Mesendoderm (in vitro differentiated cells): ENCODE measurements around the gene TAS2R4.
"Not testable (repeated sequence)": the region's sequence is repeated elsewhere in the genome, so short reads cannot be mapped to it uniquely, and the experiment has no call there.

ENCODE experiments used
- DNase-seq: peaks from one replicate; pipeline ENCODE4 v3.0.0; 2013
- H2AK5ac ChIP-seq: 2 replicates; pipeline ENCODE4 v1.6.1; 2013; ENCODE audit warnings: low read length, inconsistent platforms
- H2BK120ac ChIP-seq: 2 replicates; pipeline ENCODE4 v1.6.1; 2013; ENCODE audit warnings: low read depth, mild to moderate bottlenecking, low read length, moderate library complexity, mixed read lengths
- H2BK15ac ChIP-seq: replicated peaks from 2 replicates; pipeline ENCODE4 v1.6.1; 2013; ENCODE audit warnings: low read depth, mild to moderate bottlenecking, moderate library complexity
- H2BK5ac ChIP-seq: 2 replicates; pipeline ENCODE4 v1.6.1; 2013; ENCODE audit warnings: low read length, inconsistent platforms
- H3K18ac ChIP-seq: 2 replicates; pipeline ENCODE4 v1.6.1; 2013; ENCODE audit warnings: mild to moderate bottlenecking, low read length, mixed read lengths
- H3K23ac ChIP-seq: one replicate; pipeline ENCODE4 v1.6.1; 2013; ENCODE audit warnings: low read length
- H3K27ac ChIP-seq: 2 replicates; pipeline ENCODE4 v1.5.1; 2013; ENCODE audit warnings: low read depth, mild to moderate bottlenecking, inconsistent platforms, low read length, moderate library complexity
- H3K27me3 ChIP-seq: 2 replicates; pipeline ENCODE4 v1.6.1; 2013; ENCODE audit warnings: low read length, control low read depth, mild to moderate bottlenecking, inconsistent platforms; ENCODE audit not compliant: insufficient read depth, poor library complexity
- H3K36me3 ChIP-seq: 2 replicates; pipeline ENCODE4 v1.6.1; 2013; ENCODE audit warnings: low read length, inconsistent platforms; ENCODE audit not compliant: control insufficient read depth, insufficient read depth
- H3K4ac ChIP-seq: one replicate; pipeline ENCODE4 v1.6.1; 2013; ENCODE audit warnings: low read depth, mild to moderate bottlenecking, low read length, moderate library complexity
- H3K4me1 ChIP-seq: 2 replicates; pipeline ENCODE4 v1.6.1; 2013; ENCODE audit warnings: low read depth, low read length, inconsistent platforms; ENCODE audit not compliant: control insufficient read depth
- H3K4me2 ChIP-seq: 2 replicates; pipeline ENCODE4 v1.6.1; 2013; ENCODE audit warnings: low read length
- H3K4me3 ChIP-seq: 2 replicates; pipeline ENCODE4 v1.5.1; 2013; ENCODE audit warnings: mild to moderate bottlenecking, low read length
- H3K56ac ChIP-seq: one replicate; pipeline ENCODE4 v1.6.1; 2013; ENCODE audit warnings: low read length
- H3K79me1 ChIP-seq: 2 replicates; pipeline ENCODE4 v1.6.1; 2013; ENCODE audit warnings: low read length, inconsistent platforms
- H3K79me2 ChIP-seq: 2 replicates; pipeline ENCODE4 v1.6.1; 2013; ENCODE audit warnings: mild to moderate bottlenecking, low read length; ENCODE audit not compliant: control insufficient read depth, insufficient read depth
- H3K9ac ChIP-seq: 2 replicates; pipeline ENCODE4 v1.6.1; 2013; ENCODE audit warnings: low read length, inconsistent platforms
- H4K5ac ChIP-seq: one replicate; pipeline ENCODE4 v1.6.1; 2013; ENCODE audit warnings: low read length
- H4K8ac ChIP-seq: one replicate; pipeline ENCODE4 v1.6.1; 2013; ENCODE audit warnings: low read depth, mild to moderate bottlenecking, control low read depth, low read length, moderate library complexity
- WGBS: extraction: QIAGEN DNeasy Blood & Tissue Kit; methylation state at CpG from one replicate; pipeline ENCODE4 v1.1.7; 2013; ENCODE audit warnings: low lambda C conversion rate, missing lambda C conversion rate; ENCODE audit not compliant: insufficient coverage; ENCODE audit errors: extremely low coverage; 5-methylcytosine and 5-hydroxymethylcytosine counted together

Gene TAS2R4

DNA sequence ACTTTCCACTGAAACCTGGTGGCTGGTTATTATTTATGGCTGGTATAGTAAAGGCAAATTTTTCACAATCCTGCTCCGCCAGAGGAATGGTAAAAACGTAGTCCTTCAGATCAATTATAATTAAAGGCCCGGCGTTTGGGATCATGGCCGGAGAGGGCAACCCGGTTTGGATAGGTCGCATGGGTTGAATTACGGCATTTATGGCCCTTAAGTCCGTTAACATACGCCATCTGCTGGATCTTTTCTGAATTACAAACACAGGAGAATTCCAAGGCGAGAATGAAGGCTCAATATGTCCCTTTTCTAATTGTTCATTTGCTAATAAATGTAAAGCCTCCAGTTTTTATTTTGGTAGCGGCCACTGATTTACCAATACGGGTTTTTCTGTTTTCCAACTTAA is 23.8 kb upstream of the TAS2R4 start:
- H2BK5ac ChIP-seq, result no peak overlapping the region
- no peak overlapping the region for H3K9ac ChIP-seq
- peaks cover 2% of the 10 kb centered on the region for H3K79me1 ChIP-seq
- no peak overlapping the region for H4K8ac ChIP-seq
- no CpG with 5 or more reads among the region's 13 CpGs for WGBS
- no peak overlapping the region for H2AK5ac ChIP-seq
- no peak overlapping the region for H2BK15ac ChIP-seq
- H3K36me3 ChIP-seq, result peaks cover 11% of the 10 kb centered on the region
- DNase-seq, result peak; percentile 49
- H3K56ac ChIP-seq, result no peak overlapping the region
- no peak overlapping the region for H3K18ac ChIP-seq
- no peaks in the 10 kb centered on the region for H3K4me1 ChIP-seq
- H3K4me2 ChIP-seq, result no peak overlapping the region
- no peak overlapping the region for H2BK120ac ChIP-seq
- no peak overlapping the region for H3K4ac ChIP-seq
- no peak overlapping the region for H3K4me3 ChIP-seq
- no peaks in the 10 kb centered on the region for H3K27me3 ChIP-seq
- no peaks in the 10 kb centered on the region for H3K79me2 ChIP-seq
- H4K5ac ChIP-seq, result no peak overlapping the region
- H3K23ac ChIP-seq, result no peak overlapping the region
- no peak overlapping the region for H3K27ac ChIP-seq

DNA sequence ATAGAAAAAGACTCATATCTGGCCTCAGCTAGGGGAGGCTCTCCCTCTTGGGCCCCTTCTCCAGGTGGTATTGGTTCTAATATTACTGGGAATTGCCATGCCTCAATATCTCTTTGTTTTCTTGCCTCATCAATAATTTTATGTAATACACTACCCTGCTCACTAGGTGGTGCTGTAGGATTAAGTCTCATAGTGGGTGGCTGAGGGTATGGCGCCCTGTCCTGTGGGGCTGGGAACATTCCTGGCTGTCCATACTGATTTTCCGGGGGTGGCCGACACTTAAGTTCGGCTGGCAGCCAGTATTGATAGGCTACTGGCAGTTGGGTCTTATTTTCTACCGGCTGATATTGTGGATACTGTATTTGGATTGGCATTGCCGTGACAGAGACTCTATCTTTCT is 21.5 kb upstream of the TAS2R4 start:
- no peaks in the 10 kb centered on the region for H3K4me1 ChIP-seq
- no peaks in the 10 kb centered on the region for H3K79me2 ChIP-seq
- H3K4me3 ChIP-seq, result no peak overlapping the region
- no peak overlapping the region for H3K23ac ChIP-seq
- no peak overlapping the region for H4K5ac ChIP-seq
- no peak overlapping the region for H2BK120ac ChIP-seq
- no peak overlapping the region for H2BK5ac ChIP-seq
- H3K4ac ChIP-seq, result no peak overlapping the region
- H4K8ac ChIP-seq, result no peak overlapping the region
- H3K56ac ChIP-seq, result no peak overlapping the region
- peaks cover 2% of the 10 kb centered on the region for H3K79me1 ChIP-seq
- DNase-seq, result peak; percentile 70
- no CpG with 5 or more reads among the region's 6 CpGs for WGBS
- H3K36me3 ChIP-seq, result peaks cover 7% of the 10 kb centered on the region
- H3K4me2 ChIP-seq, result no peak overlapping the region
- H3K27ac ChIP-seq, result no peak overlapping the region
- no peak overlapping the region for H3K18ac ChIP-seq
- no peaks in the 10 kb centered on the region for H3K27me3 ChIP-seq
- H3K9ac ChIP-seq, result no peak overlapping the region
- no peak overlapping the region for H2BK15ac ChIP-seq
- H2AK5ac ChIP-seq, result no peak overlapping the region

DNA sequence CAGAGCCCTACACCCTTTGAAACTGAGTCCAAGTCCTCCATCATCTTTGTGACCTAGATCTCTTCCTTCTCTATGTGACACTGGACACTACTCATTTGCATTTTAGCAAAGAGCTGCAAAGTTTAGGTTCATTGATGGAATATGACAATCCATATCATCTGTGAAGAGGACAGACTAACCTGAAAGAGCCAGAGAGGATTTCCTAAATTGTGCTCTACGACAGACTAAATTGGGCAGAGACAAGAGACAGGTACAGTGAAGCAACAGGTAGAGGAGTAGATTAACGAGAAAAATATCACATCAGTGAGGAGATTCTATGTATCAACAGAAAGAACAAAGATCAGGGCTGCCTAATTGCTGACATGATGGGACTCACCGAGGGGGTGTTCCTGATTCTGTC is 12.7 kb upstream of the TAS2R4 start, which contains the start of gene TAS2R3:
TAS2R3 (plus strand) TSS at position 301 of the 400 bp plus-strand sequence; CDS start at position 363, 62 bp downstream.
- Histone ChIP-seq H2BK120ac (no peak within 1 kb of the TSS), H3K4me2 (no peak within 1 kb of the TSS), H2BK5ac (no peak within 1 kb of the TSS), H2AK5ac (no peak within 1 kb of the TSS), H3K18ac (no peak within 1 kb of the TSS), H3K23ac (no peak within 1 kb of the TSS), H3K27ac (no peak within 1 kb of the TSS), H3K4ac (no peak within 1 kb of the TSS), H2BK15ac (no peak within 1 kb of the TSS), H3K36me3 (no peaks in the 10 kb centered on the region), H3K27me3 (no peaks in the 10 kb centered on the region), H3K79me1 (no peaks in the 10 kb centered on the region), H3K79me2 (no peaks in the 10 kb centered on the region), H3K4me3 (no peak within 1 kb of the TSS), H3K9ac (no peak within 1 kb of the TSS), H4K5ac (no peak within 1 kb of the TSS), H4K8ac (no peak within 1 kb of the TSS), H3K4me1 (no peaks in the 10 kb centered on the region), H3K56ac (no peak within 1 kb of the TSS)
- WGBS, result no CpG with 5 or more reads among the region's 3 CpGs
- DNase-seq, result no peak

DNA sequence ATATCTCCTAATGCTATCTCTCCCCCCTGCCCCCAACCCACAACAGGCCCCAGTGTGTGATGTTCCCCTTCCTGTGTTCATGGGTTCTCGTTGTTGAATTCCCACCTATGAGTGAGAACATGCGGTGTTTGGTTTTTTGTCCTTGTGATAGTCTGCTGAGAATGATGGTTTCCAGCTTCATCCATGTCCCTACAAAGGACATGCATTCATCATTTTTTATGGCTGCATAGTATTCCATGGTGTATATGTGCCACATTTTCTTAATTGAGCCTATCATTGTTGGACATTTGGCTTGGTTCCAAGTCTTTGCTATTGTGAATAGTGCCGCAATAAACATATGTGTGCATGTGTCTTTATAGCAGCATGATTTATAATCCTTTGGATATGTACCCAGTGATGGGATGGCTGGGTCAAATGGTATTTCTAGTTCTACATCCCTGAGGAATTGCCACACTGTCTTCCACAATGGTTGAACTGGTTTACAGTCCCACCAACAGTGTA is 6.3 kb upstream of the TAS2R4 start:
- H3K27me3 ChIP-seq, H4K8ac ChIP-seq, H3K27ac ChIP-seq, H4K5ac ChIP-seq, H3K4me2 ChIP-seq, H3K79me1 ChIP-seq, H3K4me1 ChIP-seq, H3K79me2 ChIP-seq, H3K56ac ChIP-seq, H3K9ac ChIP-seq, H3K18ac ChIP-seq, H3K23ac ChIP-seq, H3K4me3 ChIP-seq, H2AK5ac ChIP-seq, H3K4ac ChIP-seq, H3K36me3 ChIP-seq, DNase-seq, H2BK5ac ChIP-seq, H2BK15ac ChIP-seq, H2BK120ac ChIP-seq: not testable (repeated sequence)
- no CpG with 5 or more reads among the region's 3 CpGs for WGBS

DNA sequence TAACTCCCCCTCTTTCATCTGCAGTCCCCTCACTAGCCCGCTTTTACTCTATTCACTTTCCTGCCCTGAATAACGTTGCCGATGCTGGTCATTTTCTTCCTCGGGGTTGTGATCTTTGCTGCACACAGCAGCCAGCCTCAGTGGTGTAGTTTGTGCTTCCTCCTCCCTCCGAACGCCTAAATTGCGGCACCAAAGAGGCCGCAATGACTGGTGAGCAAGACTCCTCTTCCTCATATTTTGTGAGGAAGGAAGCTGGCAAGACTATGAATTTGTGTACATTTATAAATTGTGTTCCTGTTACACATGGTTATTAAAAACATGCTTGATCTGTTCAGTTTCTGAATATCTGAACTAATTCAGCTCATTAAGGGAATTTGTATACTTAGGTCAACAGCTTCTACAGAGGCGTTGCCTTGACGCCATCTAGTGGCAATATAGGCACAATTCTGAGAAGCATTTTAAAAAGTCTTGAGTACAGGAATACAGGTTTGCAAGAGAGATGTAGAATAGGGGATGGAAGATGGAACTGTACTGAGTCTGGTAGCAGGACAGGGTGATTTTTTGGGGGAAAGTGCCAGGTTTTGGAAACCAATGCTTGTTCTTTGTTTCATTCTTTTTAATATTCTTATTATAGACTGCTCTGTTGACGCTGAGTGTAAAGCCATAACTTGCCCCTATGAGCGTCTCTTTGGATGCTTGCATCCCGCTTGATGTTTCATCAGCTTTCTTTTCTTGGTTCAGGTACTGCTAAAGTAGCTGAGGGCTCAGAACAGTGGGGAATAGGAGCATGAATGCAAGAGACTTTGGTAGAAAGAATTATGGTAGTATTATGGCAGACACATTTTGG is 9.5 kb downstream of the TAS2R4 start:
- no CpG with 5 or more reads among the region's 13 CpGs for WGBS

More for the DNA sequence above, 9.5 kb downstream of the TAS2R4 start:
- H3K4me1 ChIP-seq, result no peaks in the 10 kb centered on the region
- H3K18ac ChIP-seq, result no peak overlapping the region
- no peak overlapping the region for H2BK120ac ChIP-seq
- DNase-seq, result peak; percentile 70
- no peak overlapping the region for H3K56ac ChIP-seq
- H3K9ac ChIP-seq, result no peak overlapping the region
- H3K4ac ChIP-seq, result no peak overlapping the region
- H3K79me1 ChIP-seq, result no peaks in the 10 kb centered on the region
- H3K4me3 ChIP-seq, result no peak overlapping the region
- no peaks in the 10 kb centered on the region for H3K36me3 ChIP-seq
- no peak overlapping the region for H2BK5ac ChIP-seq
- H2AK5ac ChIP-seq, result no peak overlapping the region
- H3K23ac ChIP-seq, result no peak overlapping the region
- no peaks in the 10 kb centered on the region for H3K79me2 ChIP-seq
- H3K27me3 ChIP-seq, result no peaks in the 10 kb centered on the region
- no peak overlapping the region for H3K27ac ChIP-seq
- H4K5ac ChIP-seq, result no peak overlapping the region
- no peak overlapping the region for H2BK15ac ChIP-seq
- H4K8ac ChIP-seq, result no peak overlapping the region
- no peak overlapping the region for H3K4me2 ChIP-seq
